Upper lobe of left lung (tissue), 4 donors: ENCODE data around the gene GLI3.

Experiments used
- POLR2A ChIP-seq, 4 donors: fragments of 450-650 bp; IDR thresholded peaks; one replicate each; pipeline ENCODE4 v1.5.1; 2016 to 2017; ENCODE audit warnings: antibody characterized with exemption in 4 of 4, mild to moderate bottlenecking in 2 of 4
- TF ChIP-seq, protein P1 (sequence below), 6 experiments: fragments of 450-650 bp in 4 of 6; fragments of 200-600 bp in 2 of 6; sonication (generic) in 2 of 6; IDR thresholded peaks; one replicate each; pipeline ENCODE4 v1.5.1; 2016 to 2019; ENCODE audit warnings: antibody characterized with exemption in 6 of 6

DNA sequence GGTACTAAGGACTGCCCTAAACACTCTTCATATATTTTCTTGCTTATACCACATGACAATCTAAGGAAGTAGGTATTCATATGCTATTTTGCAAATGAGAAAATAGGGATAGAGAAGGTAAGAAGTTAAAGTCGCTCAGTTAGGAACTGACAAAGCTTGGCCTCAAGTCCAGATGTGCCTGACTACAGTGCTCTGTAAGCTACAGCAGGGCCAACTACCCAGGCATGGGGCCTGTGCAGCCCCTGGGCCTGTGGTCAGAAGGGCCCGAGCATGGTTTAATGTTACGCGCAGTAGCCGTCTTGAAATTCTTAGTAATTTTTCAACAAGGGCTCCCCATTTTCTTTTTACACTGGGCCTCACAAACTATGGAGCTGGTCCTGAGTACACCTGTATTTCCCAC is 146.2 kb downstream of the GLI3 start:
- no peak for TF ChIP-seq POLR2A (IDR thresholded peaks at IDR 0.05)
- TF ChIP-seq, protein P1, sequence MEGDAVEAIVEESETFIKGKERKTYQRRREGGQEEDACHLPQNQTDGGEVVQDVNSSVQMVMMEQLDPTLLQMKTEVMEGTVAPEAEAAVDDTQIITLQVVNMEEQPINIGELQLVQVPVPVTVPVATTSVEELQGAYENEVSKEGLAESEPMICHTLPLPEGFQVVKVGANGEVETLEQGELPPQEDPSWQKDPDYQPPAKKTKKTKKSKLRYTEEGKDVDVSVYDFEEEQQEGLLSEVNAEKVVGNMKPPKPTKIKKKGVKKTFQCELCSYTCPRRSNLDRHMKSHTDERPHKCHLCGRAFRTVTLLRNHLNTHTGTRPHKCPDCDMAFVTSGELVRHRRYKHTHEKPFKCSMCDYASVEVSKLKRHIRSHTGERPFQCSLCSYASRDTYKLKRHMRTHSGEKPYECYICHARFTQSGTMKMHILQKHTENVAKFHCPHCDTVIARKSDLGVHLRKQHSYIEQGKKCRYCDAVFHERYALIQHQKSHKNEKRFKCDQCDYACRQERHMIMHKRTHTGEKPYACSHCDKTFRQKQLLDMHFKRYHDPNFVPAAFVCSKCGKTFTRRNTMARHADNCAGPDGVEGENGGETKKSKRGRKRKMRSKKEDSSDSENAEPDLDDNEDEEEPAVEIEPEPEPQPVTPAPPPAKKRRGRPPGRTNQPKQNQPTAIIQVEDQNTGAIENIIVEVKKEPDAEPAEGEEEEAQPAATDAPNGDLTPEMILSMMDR (IDR thresholded peaks at IDR 0.05): no peak
